Stimulated activated CD4-positive, alpha-beta T cell treated with anti-CD3 and anti-CD28 coated beads, TNF-alpha, amount 100 ng/mL, for 24 hours (primary cell): ENCODE results near the gene ARRB2.
"Not testable (repeated sequence)": the region's sequence is repeated elsewhere in the genome, so short reads cannot be mapped to it uniquely, and the experiment has no call there.

Experiments used
- DNase-seq, 3 experiments: peaks; one replicate each; pipeline ENCODE4 v3.0.0-alpha.2; 2020; ENCODE audit warnings: low read depth in 3 of 3

ARRB2 gene

DNA sequence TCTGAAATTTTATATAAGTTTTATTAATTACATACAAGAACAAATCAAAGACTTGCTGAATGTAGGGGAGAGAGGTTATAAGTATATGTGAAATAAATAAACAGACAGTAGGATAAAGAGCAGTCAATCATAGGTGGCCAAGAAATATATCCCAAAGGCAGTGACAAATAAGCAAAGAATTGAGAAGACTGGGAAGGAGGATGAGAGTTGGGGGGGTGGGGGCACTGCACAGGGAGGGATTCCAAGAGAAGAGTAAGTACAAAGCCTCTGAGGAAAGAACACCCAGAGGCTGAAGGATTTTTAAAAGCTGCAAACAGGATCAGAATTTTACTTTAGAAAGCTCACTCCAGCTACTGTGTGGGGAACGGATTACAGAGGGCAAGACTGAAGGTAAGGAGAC, 9.3 kb upstream of the ARRB2 start:
- no peak for DNase-seq

DNA sequence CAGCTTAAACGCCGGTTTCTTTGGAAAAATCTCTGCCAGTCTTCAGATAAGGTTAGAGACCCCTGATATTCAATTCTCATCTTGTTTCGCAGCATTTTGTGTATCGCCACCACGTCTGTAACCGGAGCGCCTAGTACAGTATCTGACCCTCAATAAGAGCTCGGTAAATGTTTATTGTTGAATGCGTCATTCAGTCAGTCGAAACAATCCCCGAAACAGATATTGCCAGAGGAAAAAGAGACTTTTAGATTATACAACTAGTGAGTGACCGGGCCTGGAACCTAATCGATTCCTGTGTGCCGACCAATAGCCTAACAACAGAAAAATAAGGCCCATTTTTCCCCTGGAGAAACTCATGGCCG, 7.1 kb upstream of the ARRB2 start:
- DNase-seq = no peak

DNA sequence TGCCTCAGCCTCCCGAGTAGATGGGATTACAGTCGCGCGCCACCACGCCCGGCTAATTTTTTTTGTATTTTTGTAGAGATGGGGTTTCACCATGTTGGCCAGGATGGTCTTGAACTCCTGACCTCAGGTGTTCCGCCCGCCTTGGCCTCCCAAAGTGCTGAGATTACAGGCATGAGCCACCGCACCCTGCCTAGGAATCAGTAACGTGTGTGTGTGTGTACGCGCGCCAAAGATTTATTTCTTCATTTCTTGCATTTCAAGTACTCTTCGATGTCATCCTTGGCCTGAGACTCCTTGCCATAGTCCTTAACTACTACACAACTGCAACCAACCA, 5.9 kb upstream of the ARRB2 start:
- DNase-seq = not testable (repeated sequence)

DNA sequence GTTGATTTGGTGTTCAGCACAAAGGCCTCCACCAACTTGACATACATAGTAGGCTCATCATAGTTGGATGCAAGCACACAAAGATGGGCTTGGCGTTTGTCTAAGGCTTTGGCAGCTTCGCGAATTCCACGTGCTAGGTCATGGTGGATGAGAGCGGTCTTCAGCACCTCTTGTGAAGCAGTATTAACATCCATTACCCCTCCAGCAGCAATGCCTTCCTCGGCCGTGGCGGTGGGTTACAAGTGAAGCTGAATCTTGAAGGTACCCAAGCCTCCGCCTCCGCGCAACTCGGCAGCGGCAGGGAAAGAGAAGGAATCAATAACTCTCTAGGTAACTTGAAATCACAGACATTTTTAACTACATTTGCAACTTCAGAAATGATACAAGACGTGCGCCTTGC, 5.4 kb upstream of the ARRB2 start:
- DNase-seq = no peak

GRCh38 chr17:4706121-4706520, 4.3 kb upstream of the ARRB2 start:
- no peak for DNase-seq

- peak in 2 of 3 experiments; percentile 30 to 56 for DNase-seq
These were observed 2.0 kb upstream of the ARRB2 start for GRCh38 chr17:4708436-4708835.

GRCh38 chr17:4710693-4711634, 532 bp downstream of the ARRB2 start:
- peak in 1 of 3 experiments; percentile 39 for DNase-seq

- no peak for DNase-seq
These were observed 1.3 kb downstream of the ARRB2 start for GRCh38 chr17:4711661-4712181.

GRCh38 chr17:4712526-4712925, 2.1 kb downstream of the ARRB2 start:
- DNase-seq = no peak

DNA sequence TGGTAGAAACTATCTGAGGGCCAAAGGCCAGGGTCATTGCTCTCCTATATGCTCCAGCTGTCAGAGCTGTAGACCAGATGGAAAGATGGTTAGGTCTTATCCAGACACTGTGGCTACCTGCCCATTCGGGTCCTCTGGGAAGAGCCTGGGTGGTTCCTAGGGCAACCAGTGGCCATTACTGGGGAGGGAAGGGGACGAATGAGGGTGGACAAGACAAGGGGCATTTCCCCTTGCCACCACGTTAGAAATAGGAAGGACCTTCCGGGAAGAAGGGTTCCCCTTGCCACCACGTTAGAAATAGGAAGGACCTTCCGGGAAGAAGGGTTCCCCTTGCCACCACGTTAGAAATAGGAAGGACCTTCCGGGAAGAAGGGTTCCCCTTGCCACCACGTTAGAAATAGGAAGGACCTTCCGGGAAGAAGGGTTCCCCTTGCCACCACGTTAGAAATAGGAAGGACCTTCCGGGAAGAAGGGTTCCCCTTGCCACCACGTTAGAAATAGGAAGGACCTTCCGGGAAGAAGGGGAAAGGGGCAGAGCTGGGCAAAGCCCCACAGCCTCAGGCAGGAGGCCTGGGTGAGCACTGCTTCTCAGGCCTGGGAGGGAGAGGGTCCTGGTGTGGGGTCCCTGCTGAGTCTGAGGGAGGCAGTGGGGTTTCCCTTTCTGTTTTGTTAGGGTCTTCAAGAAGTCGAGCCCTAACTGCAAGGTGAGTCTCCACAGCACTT, 4.1 kb downstream of the ARRB2 start:
- not testable (repeated sequence) for DNase-seq

GRCh38 chr17:4715063-4715744, 4.8 kb downstream of the ARRB2 start:
- DNase-seq = no peak

DNA sequence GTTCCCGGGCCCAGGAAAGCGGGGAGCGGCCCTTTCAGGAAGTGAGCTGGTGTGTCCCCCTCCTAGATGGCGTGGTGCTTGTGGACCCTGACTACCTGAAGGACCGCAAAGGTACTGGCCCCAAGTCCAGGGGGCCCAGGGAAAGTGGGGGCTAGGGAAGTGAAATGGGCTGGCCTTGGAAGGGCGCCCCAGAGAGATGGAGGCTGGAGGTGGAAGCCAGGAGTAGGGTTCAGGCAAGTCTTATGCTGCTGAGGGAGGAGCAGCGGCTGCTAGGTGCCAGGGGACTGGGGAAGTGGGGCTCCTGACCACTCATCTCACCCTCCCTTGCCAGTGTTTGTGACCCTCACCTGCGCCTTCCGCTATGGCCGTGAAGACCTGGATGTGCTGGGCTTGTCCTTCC, 5.6 kb downstream of the ARRB2 start:
- no peak for DNase-seq

DNA sequence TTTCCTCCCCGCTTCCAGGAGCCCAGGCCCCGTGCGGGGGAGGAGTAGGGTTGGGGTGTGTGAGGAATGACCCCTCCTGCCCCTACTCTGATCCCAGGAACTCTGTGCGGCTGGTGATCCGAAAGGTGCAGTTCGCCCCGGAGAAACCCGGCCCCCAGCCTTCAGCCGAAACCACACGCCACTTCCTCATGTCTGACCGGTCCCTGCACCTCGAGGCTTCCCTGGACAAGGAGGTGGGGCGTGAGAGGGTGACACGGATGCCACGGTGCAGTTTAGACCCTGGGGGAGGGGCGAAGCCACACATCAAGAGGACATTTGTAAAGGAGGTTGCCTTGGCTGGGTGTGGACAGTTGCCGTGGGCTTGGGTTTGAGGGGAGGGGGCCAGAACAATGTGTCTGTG, 7.4 kb downstream of the ARRB2 start:
- no peak for DNase-seq

DNA sequence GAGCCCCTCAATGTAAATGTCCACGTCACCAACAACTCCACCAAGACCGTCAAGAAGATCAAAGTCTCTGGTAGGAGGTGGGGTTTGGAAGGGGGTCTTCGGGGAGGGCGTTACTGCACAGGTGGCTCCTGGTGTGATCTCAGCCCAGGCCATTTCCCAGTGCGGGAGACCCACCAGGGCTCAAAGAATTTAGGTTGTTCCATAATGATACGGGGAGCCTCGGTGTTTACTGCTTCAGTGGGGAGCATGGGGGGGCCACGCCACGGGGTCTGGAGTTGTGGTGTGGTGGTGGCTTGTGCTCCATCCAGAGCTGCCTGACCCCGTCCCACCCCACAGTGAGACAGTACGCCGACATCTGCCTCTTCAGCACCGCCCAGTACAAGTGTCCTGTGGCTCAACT, 7.8 kb downstream of the ARRB2 start:
- DNase-seq = no peak

GRCh38 chr17:4719146-4719545, 8.7 kb downstream of the ARRB2 start:
- no peak for DNase-seq

DNA sequence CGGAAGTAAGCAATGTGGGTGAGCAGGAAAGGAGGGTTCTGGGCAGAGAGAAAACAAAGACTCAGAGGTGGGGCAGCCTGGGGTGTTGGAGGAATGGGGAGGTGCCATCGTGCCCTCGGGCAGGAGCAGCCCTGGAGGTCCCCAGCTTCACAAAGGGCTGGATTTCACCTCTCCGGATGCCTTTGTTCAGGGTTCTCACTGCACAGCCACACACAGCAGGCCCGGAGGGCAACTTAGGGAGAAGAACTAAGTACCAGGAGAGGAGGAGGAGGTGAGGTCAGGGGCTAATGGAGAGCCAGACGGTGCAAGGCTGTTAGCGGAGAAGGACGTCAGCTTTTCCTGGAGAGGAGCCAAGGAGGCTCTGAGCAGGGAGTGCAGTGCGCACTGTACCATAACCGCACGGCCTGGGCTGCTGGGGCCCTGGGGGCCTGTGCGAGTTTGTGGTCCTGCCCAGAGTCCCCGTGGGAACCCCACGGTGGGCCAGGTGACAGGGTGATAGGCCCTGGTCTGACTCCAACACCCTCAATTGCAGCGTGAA, 9.3 kb downstream of the ARRB2 start:
- no peak for DNase-seq

- no peak for DNase-seq
These were observed 10.4 kb downstream of the ARRB2 start for GRCh38 chr17:4720787-4721186.

GRCh38 chr17:4721203-4722135, 11.0 kb downstream of the ARRB2 start:
- no peak for DNase-seq

DNA sequence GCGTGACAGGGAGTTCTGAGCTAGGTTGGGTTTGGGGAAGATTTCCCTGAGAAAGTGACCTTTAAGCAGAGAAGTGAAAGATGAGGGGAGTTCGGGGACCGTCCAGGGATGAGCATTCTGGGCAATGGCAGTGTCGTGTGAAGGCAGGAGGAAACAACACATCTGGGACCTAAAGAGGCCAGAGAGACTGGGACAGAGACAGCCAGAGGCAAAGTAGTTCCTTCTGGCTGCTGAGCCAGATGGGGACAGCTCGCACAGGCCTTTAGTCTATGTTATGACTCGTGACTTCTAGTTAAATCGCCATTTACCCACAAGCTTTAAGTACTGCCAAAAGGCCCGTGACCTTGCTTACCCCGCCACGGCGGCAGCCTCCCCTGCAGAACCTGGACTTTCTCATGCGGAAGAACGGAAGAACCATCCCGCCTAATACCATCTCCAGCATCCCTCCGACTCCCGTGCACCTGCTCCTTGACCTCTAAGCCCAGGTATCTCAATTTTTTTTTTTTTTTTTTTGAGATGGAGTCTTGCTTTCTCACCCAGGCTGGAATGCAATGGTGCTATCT, 12.3 kb downstream of the ARRB2 start:
- no peak for DNase-seq

GRCh38 chr17:4724650-4725049, 14.2 kb downstream of the ARRB2 start:
- DNase-seq = no peak
